B cell (primary cell): ENCODE results near the gene SLC2A9. TPM values are rescaled to one million over a fixed set of nuclear protein-coding genes. Genes with fewer than 3 reads are reported as not detected.

Experiments used
- ATAC-seq: fragments of 200-7000 bp; cut with Tn5 transposase; one replicate; pipeline ENCODE4 v1.10.0; 2021; ENCODE audit warnings: low read depth, mild to moderate bottlenecking, moderate number of reproducible peaks, moderate library complexity
- CTCF ChIA-PET: fragments of 350-600 bp; sonication (Branson Sonifier 250); formaldehyde crosslinking; loops from one replicate; lab custom pipeline; 2021; ENCODE audit warnings: antibody characterized with exemption, inconsistent platforms; lab: Charles Lee
- POLR2A ChIA-PET: fragments of 350-600 bp; sonication (Branson Sonifier 250); formaldehyde crosslinking; loops from one replicate; lab custom pipeline; 2021; ENCODE audit warnings: antibody characterized with exemption; lab: Charles Lee
- DNase-seq: peaks from one replicate; pipeline ENCODE4 v3.0.0; 2013
- H2AFZ ChIP-seq: 2 replicates; pipeline ENCODE4 v1.6.1; 2012; ENCODE audit warnings: mild to moderate bottlenecking, low read depth, low read length; ENCODE audit not compliant: insufficient read depth, poor library complexity, severe bottlenecking
- H3K27ac ChIP-seq, 2 donors: 1 replicate in 1 of 2; 2 replicates in 1 of 2; pipeline ENCODE4 v1.5.1; 2012 to 2013; ENCODE audit warnings: low read length in 2 of 2, mild to moderate bottlenecking in 2 of 2, moderate library complexity in 1 of 2
- H3K27me3 ChIP-seq, 4 experiments: fragments of 200-600 bp in 1 of 4; sonication (generic) in 1 of 4; replicated peaks in 1 of 4; 1 replicate in 2 of 4; 2 replicates in 2 of 4; pipeline versions ENCODE4 v1.6.1 to v1.7.0; 2013 to 2016; ENCODE audit warnings: low read length in 3 of 4, mild to moderate bottlenecking in 2 of 4, mixed read lengths in 1 of 4, moderate library complexity in 1 of 4; ENCODE audit not compliant: insufficient read depth in 4 of 4, control insufficient read depth in 3 of 4; ENCODE audit errors: control extremely low read depth in 1 of 4
- H3K36me3 ChIP-seq, 2 experiments: replicated peaks in 1 of 2; 1 replicate in 1 of 2; 2 replicates in 1 of 2; pipeline versions ENCODE4 v1.6.1 to v1.7.1; 2013; ENCODE audit warnings: low read length in 1 of 2; ENCODE audit not compliant: insufficient read depth in 2 of 2, control insufficient read depth in 1 of 2; ENCODE audit errors: control extremely low read depth in 1 of 2, extremely low read depth in 1 of 2
- H3K4me1 ChIP-seq, 2 donors: fragments of 200-600 bp in 1 of 2; sonication (generic) in 1 of 2; 1 replicate in 1 of 2; 2 replicates in 1 of 2; pipeline versions ENCODE4 v1.5.1 to v1.6.1; 2013 to 2017; ENCODE audit warnings: low read length in 2 of 2; ENCODE audit not compliant: control insufficient read depth in 2 of 2, insufficient read depth in 2 of 2
- H3K4me2 ChIP-seq: replicated peaks from 2 replicates; pipeline ENCODE3; 2012; ENCODE audit warnings: mild to moderate bottlenecking, low read depth, low read length; ENCODE audit not compliant: poor library complexity, severe bottlenecking
- H3K4me3 ChIP-seq, 5 experiments: fragments of 200-600 bp in 1 of 5; sonication (generic) in 1 of 5; 1 replicate in 3 of 5; 2 replicates in 2 of 5; pipeline versions ENCODE4 v1.5.1 to v1.7.0; 2011 to 2016; ENCODE audit warnings: low read length in 4 of 5, mild to moderate bottlenecking in 4 of 5, low read depth in 2 of 5, control low read depth in 1 of 5, moderate library complexity in 1 of 5; ENCODE audit not compliant: insufficient read depth in 1 of 5; ENCODE audit errors: control extremely low read depth in 1 of 5, extremely low read depth in 1 of 5
- H3K79me2 ChIP-seq: fragments of 200-600 bp; sonication (generic); one replicate; pipeline ENCODE4 v1.6.0; 2016; ENCODE audit warnings: low read length; ENCODE audit not compliant: control insufficient read depth, insufficient read depth
- H3K9ac ChIP-seq: fragments of 200-600 bp; sonication (generic); 2 replicates; pipeline ENCODE4 v1.6.1; 2017; ENCODE audit warnings: mild to moderate bottlenecking, low read length, moderate library complexity
- H3K9me3 ChIP-seq, 3 donors: one replicate each; pipeline versions ENCODE4 v1.6.1 to v1.7.1; 2013; ENCODE audit warnings: low read length in 2 of 3; ENCODE audit not compliant: control insufficient read depth in 2 of 3, insufficient read depth in 1 of 3; ENCODE audit errors: control extremely low read depth in 1 of 3
- H4K20me1 ChIP-seq: 2 replicates; pipeline ENCODE4 v1.6.0; 2012; ENCODE audit warnings: mild to moderate bottlenecking, low read length; ENCODE audit not compliant: insufficient read depth, control insufficient read depth, poor library complexity, severe bottlenecking
- H3K27ac Mint-ChIP-seq: one replicate; pipeline ENCODE4 v1.8.0; 2021; ENCODE audit warnings: mixed read lengths
- H3K27me3 Mint-ChIP-seq: one replicate; pipeline ENCODE4 v1.8.0; 2021; ENCODE audit warnings: mixed read lengths
- H3K4me1 Mint-ChIP-seq: one replicate; pipeline ENCODE4 v1.8.0; 2021; ENCODE audit warnings: mixed read lengths
- H3K4me3 Mint-ChIP-seq: one replicate; pipeline ENCODE4 v1.8.0; 2021; ENCODE audit warnings: mixed read lengths
- H3K9me3 Mint-ChIP-seq: one replicate; pipeline ENCODE4 v1.8.0; 2022; ENCODE audit warnings: mixed read lengths; ENCODE audit not compliant: insufficient read depth
- CTCF ChIP-seq: fragments of 200-600 bp; IDR thresholded peaks from one replicate; pipeline ENCODE4 v1.8.0; 2022; ENCODE audit warnings: antibody characterized with exemption, mild to moderate bottlenecking
- EZH2 ChIP-seq: IDR thresholded peaks from 2 replicates; pipeline ENCODE4 v1.6.1; 2012; ENCODE audit warnings: borderline replicate concordance, low read depth, mild to moderate bottlenecking, moderate library complexity, low read length; ENCODE audit not compliant: insufficient read depth, poor library complexity, severe bottlenecking
- WGBS: methylation state at CpG from one replicate; pipeline ENCODE4 v1.1.5; 2013; ENCODE audit warnings: missing lambda C conversion rate; ENCODE audit not compliant: insufficient coverage; 5-methylcytosine and 5-hydroxymethylcytosine counted together
- intact Hi-C: fragments of 100-400 bp; cut with micrococcal nuclease; formaldehyde crosslinking; loops from one replicate; pipeline ENCODE4 v1.10.0; 2022
- polyA plus RNA-seq: library from polyadenylated mRNA; depleted of rRNA; stranded (reverse); fragments of >200 nt; gene quantifications from 2 replicates; pipeline ENCODE4 v1.2.3, GENCODE V29; 2012
- total RNA-seq, 2 donors: library from RNA; stranded (reverse); fragments of 120-200 nt in 1 of 2; gene quantifications; 1 replicate in 1 of 2; 2 replicates in 1 of 2; pipeline versions ENCODE4 v1.2.3 to v1.2.4, GENCODE V29; 2013 to 2022

Gene SLC2A9
- total and polyA plus RNA-seq, 2 donors (not counting 1 experiment from before 2014, with no cell fraction given), result 0.89 to 2.1 TPM

- H3K27ac ChIP-seq, result no peak overlapping the region
- DNase-seq, result no peak
- no peak overlapping the region for H3K27ac Mint-ChIP-seq
- H2AFZ ChIP-seq, result no peak overlapping the region
- H3K4me3 ChIP-seq, result no peak overlapping the region
- H3K36me3 ChIP-seq, result no peaks in the 10 kb centered on the region
- intact Hi-C loops, result no loop called here
- 96% methylated on average over 2 of the region's 3 CpGs for whole genome bisulfite sequencing
- ATAC-seq, result no peak
- H3K9me3 ChIP-seq, result no peaks in the 10 kb centered on the region
- no peaks in the 10 kb centered on the region for H3K9me3 Mint-ChIP-seq
- H3K4me1 ChIP-seq, result peaks cover 18 to 21% of the 10 kb centered on the region in 2 donors
- H3K9ac ChIP-seq, result no peak overlapping the region
- no peaks in the 10 kb centered on the region for H3K27me3 ChIP-seq
- H4K20me1 ChIP-seq, result no peaks in the 10 kb centered on the region
- no peaks in the 10 kb centered on the region for H3K27me3 Mint-ChIP-seq
- no peak overlapping the region for H3K4me2 ChIP-seq
- TF ChIP-seq EZH2, result no peak
- TF ChIP-seq CTCF, result no peak
- ChIA-PET POLR2A (no interaction called here), CTCF (interaction anchor here (0.6 kb wide), 1 partner anchor 400 kb away, joined by 3 read pairs; no protein-coding TSS in a partner anchor)
- peaks cover 24% of the 10 kb centered on the region for H3K4me1 Mint-ChIP-seq
- H3K79me2 ChIP-seq, result no peaks in the 10 kb centered on the region
- H3K4me3 Mint-ChIP-seq, result no peak overlapping the region
These were observed 11.3 kb downstream of the SLC2A9 start for GRCh38 chr4:10009861-10010500.

GRCh38 chr4:10008609-10009005 lies 12.7 kb downstream of the SLC2A9 start:
- H4K20me1 ChIP-seq, result no peaks in the 10 kb centered on the region
- no peaks in the 10 kb centered on the region for H3K79me2 ChIP-seq
- H3K27me3 Mint-ChIP-seq, result no peaks in the 10 kb centered on the region
- H3K27ac ChIP-seq, result no peak overlapping the region
- no peaks in the 10 kb centered on the region for H3K27me3 ChIP-seq
- no peak for ATAC-seq
- ChIA-PET POLR2A (no interaction called here), CTCF (no interaction called here)
- intact Hi-C loops, result no loop called here
- DNase-seq, result no peak
- H3K9me3 ChIP-seq, result no peaks in the 10 kb centered on the region
- no peak overlapping the region for H3K4me2 ChIP-seq
- peaks cover 18 to 21% of the 10 kb centered on the region in 2 donors for H3K4me1 ChIP-seq
- no peak overlapping the region for H3K4me3 ChIP-seq
- H3K9me3 Mint-ChIP-seq, result no peaks in the 10 kb centered on the region
- 100% methylated on average over 1 of the region's 3 CpGs for WGBS
- no peaks in the 10 kb centered on the region for H3K36me3 ChIP-seq
- H2AFZ ChIP-seq, result no peak overlapping the region
- H3K27ac Mint-ChIP-seq, result no peak overlapping the region
- no peak overlapping the region for H3K4me3 Mint-ChIP-seq
- H3K9ac ChIP-seq, result no peak overlapping the region
- no peak for TF ChIP-seq CTCF
- TF ChIP-seq EZH2, result no peak
- H3K4me1 Mint-ChIP-seq, result peaks cover 24% of the 10 kb centered on the region
